HepG2 (cell line): ENCODE results near the gene RABEP2. TPM values are rescaled to one million over a fixed set of nuclear protein-coding genes. Genes with fewer than 3 reads are reported as not detected.
A peak's percentile ranks its signal among the peaks of the same experiment; 100 is the strongest.

Source experiments
- AHDC1 ChIP-seq: sonication (generic); formaldehyde crosslinking; IDR thresholded peaks from 2 replicates; pipeline ENCODE4 v1.5.1; 2020; ENCODE audit warnings: mild to moderate bottlenecking, missing genetic modification reagents, borderline replicate concordance
- BHLHE40 ChIP-seq: IDR thresholded peaks from 2 replicates; pipeline ENCODE4 v1.6.1; 2011; ENCODE audit warnings: low read length, improper control_type of control experiment
- CEBPB ChIP-seq: IDR thresholded peaks from 2 replicates; pipeline ENCODE4 v1.6.1; 2011; ENCODE audit warnings: low read depth, low read length, improper control_type of control experiment, borderline replicate concordance
- FOXK1 ChIP-seq: sonication (generic); formaldehyde crosslinking; IDR thresholded peaks from 2 replicates; pipeline ENCODE4 v1.4.0; 2020; ENCODE audit warnings: low read depth, missing genetic modification reagents, borderline replicate concordance
- MYC ChIP-seq: sonication (generic); formaldehyde crosslinking; IDR thresholded peaks from 2 replicates; pipeline ENCODE4 v1.9.0; 2021; ENCODE audit warnings: missing genetic modification reagents, borderline replicate concordance
- NR2F2 ChIP-seq: IDR thresholded peaks from 2 replicates; pipeline ENCODE4 v1.6.1; 2012; ENCODE audit warnings: low read depth, inconsistent platforms, borderline replicate concordance
- ZFAT ChIP-seq: sonication (generic); formaldehyde crosslinking; conservative IDR thresholded peaks from 2 replicates; pipeline ENCODE4 v1.8.1; 2023; ENCODE audit warnings: missing genetic modification reagents, inconsistent platforms
- ZNF317 ChIP-seq: sonication (generic); formaldehyde crosslinking; IDR thresholded peaks from 2 replicates; pipeline ENCODE4 v1.5.0; 2020; ENCODE audit warnings: mild to moderate bottlenecking, missing genetic modification reagents
- ZNF350 ChIP-seq: sonication (generic); formaldehyde crosslinking; IDR thresholded peaks from 2 replicates; pipeline ENCODE4 v1.4.0; 2020; ENCODE audit warnings: mild to moderate bottlenecking, low read depth, missing genetic modification reagents, borderline replicate concordance
- ZNF724P ChIP-seq: sonication (generic); formaldehyde crosslinking; IDR thresholded peaks from 2 replicates; pipeline ENCODE4 v1.8.0; 2022; ENCODE audit warnings: missing genetic modification reagents, borderline replicate concordance
- ZNF83 ChIP-seq: sonication (generic); formaldehyde crosslinking; IDR thresholded peaks from 2 replicates; pipeline ENCODE4 v1.4.0; 2020; ENCODE audit warnings: missing genetic modification reagents, mild to moderate bottlenecking, borderline replicate concordance
- polyA plus RNA-seq, 8 experiments: library from polyadenylated mRNA; depleted of rRNA in 3 of 8; stranded (reverse) in 7 of 8; unstranded in 1 of 8; fragments of >200 nt; fragmentation: Illumina TruSeq in 4 of 8; extraction: Trizol in 4 of 8; gene quantifications; 2 replicates each; pipeline versions ENCODE4 v1.2.1 to v1.2.3, GENCODE V29; 2011 to 2016; ENCODE audit warnings: low read depth in 4 of 8, missing spikeins in 1 of 8, mixed read lengths in 1 of 8; ENCODE audit not compliant: insufficient read depth in 1 of 8
- total RNA-seq, 5 experiments: library from RNA; depleted of rRNA; stranded (reverse); fragments of >200 nt; fragmentation: Illumina TruSeq; extraction: Trizol; gene quantifications; 2 replicates each; pipeline ENCODE4 v1.2.3, GENCODE V29; 2016; ENCODE audit warnings: low read depth in 1 of 5
- TF ChIP-seq, protein P1 (sequence below): sonication (generic); formaldehyde crosslinking; IDR thresholded peaks from 2 replicates; pipeline ENCODE4 v1.5.0; 2020; ENCODE audit warnings: mild to moderate bottlenecking, missing genetic modification reagents
- TF ChIP-seq, protein P2 (sequence below): IDR thresholded peaks from 2 replicates; pipeline ENCODE4 v1.6.1; 2016; ENCODE audit warnings: low read depth, control low read depth
- TF ChIP-seq, protein P3 (sequence below): sonication (generic); formaldehyde crosslinking; IDR thresholded peaks from 2 replicates; pipeline ENCODE4 v1.4.0; 2020; ENCODE audit warnings: mild to moderate bottlenecking, missing genetic modification reagents

The RABEP2 gene
- total and polyA plus RNA-seq, 2 of the 13 experiments (the other 11 are each of a cell fraction or from before 2014, with no cell fraction given), result 10.8 to 18.4 TPM

DNA sequence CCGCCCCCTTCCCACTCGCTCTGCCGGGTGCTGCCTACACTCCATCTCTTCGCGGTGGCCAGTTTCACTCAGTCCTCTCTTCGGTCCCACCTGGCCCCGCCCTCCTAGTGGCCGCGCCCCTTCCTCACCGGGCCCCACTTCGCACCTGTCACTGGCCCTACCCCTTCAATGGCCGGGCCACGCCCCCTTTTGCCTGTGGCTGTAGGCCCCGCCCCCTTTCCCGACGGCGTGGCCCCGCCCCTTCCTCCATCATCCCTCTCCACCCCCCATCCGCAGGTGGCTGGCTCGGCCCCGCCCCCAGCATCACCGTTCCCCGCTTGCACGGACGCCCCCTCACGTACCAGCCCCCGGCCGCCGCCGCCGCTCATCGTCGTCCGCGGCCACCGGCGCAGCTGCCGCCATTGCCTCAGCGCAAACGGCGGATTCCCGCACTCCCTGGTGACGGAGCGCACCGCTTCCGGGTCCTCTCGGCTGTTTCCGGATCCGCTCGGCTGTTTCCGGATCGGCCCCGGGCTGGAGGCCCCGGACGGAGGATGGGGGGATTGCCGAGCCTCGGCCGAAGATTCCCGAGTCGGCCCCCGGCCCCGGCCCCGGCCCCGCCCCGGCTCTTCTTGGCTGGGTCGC lies at the start of gene RABEP2 (continued):
- peak; percentile 56; the same call in 1 of the 2 replicates for TF ChIP-seq ZNF350
- TF ChIP-seq, protein P1, sequence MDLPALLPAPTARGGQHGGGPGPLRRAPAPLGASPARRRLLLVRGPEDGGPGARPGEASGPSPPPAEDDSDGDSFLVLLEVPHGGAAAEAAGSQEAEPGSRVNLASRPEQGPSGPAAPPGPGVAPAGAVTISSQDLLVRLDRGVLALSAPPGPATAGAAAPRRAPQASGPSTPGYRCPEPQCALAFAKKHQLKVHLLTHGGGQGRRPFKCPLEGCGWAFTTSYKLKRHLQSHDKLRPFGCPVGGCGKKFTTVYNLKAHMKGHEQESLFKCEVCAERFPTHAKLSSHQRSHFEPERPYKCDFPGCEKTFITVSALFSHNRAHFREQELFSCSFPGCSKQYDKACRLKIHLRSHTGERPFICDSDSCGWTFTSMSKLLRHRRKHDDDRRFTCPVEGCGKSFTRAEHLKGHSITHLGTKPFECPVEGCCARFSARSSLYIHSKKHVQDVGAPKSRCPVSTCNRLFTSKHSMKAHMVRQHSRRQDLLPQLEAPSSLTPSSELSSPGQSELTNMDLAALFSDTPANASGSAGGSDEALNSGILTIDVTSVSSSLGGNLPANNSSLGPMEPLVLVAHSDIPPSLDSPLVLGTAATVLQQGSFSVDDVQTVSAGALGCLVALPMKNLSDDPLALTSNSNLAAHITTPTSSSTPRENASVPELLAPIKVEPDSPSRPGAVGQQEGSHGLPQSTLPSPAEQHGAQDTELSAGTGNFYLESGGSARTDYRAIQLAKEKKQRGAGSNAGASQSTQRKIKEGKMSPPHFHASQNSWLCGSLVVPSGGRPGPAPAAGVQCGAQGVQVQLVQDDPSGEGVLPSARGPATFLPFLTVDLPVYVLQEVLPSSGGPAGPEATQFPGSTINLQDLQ (CRISPR knock-in tag), result no peak
- TF ChIP-seq CEBPB, result no peak
- TF ChIP-seq ZFAT (CRISPR knock-in tag), result no peak
- no peak for TF ChIP-seq NR2F2
- TF ChIP-seq AHDC1, result no peak
- no peak for TF ChIP-seq ZNF83 (CRISPR knock-in tag)
- no peak for TF ChIP-seq FOXK1 (CRISPR knock-in tag)
- TF ChIP-seq ZNF724P, result no peak
- no peak for TF ChIP-seq ZNF317 (CRISPR knock-in tag)
- TF ChIP-seq, protein P2, sequence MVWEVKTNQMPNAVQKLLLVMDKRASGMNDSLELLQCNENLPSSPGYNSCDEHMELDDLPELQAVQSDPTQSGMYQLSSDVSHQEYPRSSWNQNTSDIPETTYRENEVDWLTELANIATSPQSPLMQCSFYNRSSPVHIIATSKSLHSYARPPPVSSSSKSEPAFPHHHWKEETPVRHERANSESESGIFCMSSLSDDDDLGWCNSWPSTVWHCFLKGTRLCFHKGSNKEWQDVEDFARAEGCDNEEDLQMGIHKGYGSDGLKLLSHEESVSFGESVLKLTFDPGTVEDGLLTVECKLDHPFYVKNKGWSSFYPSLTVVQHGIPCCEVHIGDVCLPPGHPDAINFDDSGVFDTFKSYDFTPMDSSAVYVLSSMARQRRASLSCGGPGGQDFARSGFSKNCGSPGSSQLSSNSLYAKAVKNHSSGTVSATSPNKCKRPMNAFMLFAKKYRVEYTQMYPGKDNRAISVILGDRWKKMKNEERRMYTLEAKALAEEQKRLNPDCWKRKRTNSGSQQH (CRISPR knock-in tag), result no peak; the same call in 1 of the 2 replicates
- TF ChIP-seq MYC (CRISPR knock-in tag), result peak; percentile 52; the same call in 1 of the 2 replicates
- no peak for TF ChIP-seq BHLHE40
- TF ChIP-seq, protein P3, sequence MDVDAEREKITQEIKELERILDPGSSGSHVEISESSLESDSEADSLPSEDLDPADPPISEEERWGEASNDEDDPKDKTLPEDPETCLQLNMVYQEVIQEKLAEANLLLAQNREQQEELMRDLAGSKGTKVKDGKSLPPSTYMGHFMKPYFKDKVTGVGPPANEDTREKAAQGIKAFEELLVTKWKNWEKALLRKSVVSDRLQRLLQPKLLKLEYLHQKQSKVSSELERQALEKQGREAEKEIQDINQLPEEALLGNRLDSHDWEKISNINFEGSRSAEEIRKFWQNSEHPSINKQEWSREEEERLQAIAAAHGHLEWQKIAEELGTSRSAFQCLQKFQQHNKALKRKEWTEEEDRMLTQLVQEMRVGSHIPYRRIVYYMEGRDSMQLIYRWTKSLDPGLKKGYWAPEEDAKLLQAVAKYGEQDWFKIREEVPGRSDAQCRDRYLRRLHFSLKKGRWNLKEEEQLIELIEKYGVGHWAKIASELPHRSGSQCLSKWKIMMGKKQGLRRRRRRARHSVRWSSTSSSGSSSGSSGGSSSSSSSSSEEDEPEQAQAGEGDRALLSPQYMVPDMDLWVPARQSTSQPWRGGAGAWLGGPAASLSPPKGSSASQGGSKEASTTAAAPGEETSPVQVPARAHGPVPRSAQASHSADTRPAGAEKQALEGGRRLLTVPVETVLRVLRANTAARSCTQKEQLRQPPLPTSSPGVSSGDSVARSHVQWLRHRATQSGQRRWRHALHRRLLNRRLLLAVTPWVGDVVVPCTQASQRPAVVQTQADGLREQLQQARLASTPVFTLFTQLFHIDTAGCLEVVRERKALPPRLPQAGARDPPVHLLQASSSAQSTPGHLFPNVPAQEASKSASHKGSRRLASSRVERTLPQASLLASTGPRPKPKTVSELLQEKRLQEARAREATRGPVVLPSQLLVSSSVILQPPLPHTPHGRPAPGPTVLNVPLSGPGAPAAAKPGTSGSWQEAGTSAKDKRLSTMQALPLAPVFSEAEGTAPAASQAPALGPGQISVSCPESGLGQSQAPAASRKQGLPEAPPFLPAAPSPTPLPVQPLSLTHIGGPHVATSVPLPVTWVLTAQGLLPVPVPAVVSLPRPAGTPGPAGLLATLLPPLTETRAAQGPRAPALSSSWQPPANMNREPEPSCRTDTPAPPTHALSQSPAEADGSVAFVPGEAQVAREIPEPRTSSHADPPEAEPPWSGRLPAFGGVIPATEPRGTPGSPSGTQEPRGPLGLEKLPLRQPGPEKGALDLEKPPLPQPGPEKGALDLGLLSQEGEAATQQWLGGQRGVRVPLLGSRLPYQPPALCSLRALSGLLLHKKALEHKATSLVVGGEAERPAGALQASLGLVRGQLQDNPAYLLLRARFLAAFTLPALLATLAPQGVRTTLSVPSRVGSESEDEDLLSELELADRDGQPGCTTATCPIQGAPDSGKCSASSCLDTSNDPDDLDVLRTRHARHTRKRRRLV (CRISPR knock-in tag), result no peak
